C4-2B (cell line): ENCODE measurements around the gene RUSC2.

Experiments
- CTCF ChIP-seq: fragments of 450-650 bp; conservative IDR thresholded peaks from 2 replicates; pipeline ENCODE4 v1.5.1; 2017; ENCODE audit warnings: mild to moderate bottlenecking
- ZFX ChIP-seq: fragments of 450-650 bp; IDR thresholded peaks from 2 replicates; pipeline ENCODE4 v1.6.1; 2017

- TF ChIP-seq CTCF = 0 out of 2 replicates have a peak, but pooled peaks have one; percentile 2
- peak; percentile 22; the same call in 1 of the 2 replicates for TF ChIP-seq ZFX
Measured at GRCh38 chr9:35490155-35490909, 421 bp downstream of the RUSC2 start.
